GM18873 (cell line): Measurements from ENCODE around the gene TPP1.
A peak's percentile ranks its signal among the peaks of the same experiment; 100 is the strongest.

Experiments
- ATAC-seq: cut with Tn5 transposase; IDR thresholded peaks from one replicate; pipeline ENCODE4 v1.9.1; 2021; ENCODE audit warnings: mild to moderate bottlenecking, moderate library complexity, moderate number of reproducible peaks; ENCODE audit not compliant: unreplicated experiment, low FRiP score

TPP1 gene

GRCh38 chr11:6629892-6630631 lies 10.8 kb upstream of the TPP1 start:
- no peak for ATAC-seq

GRCh38 chr11:6629573-6629891 lies 10.3 kb upstream of the TPP1 start:
- no peak for ATAC-seq

GRCh38 chr11:6628526-6628925 lies 9.3 kb upstream of the TPP1 start:
- no peak for ATAC-seq

- ATAC-seq, result peak; percentile 82
Observed at GRCh38 chr11:6627762-6628241, 8.6 kb upstream of the TPP1 start.

- ATAC-seq, result no peak
Observed at GRCh38 chr11:6626971-6627761, 7.9 kb upstream of the TPP1 start.

GRCh38 chr11:6625832-6626420 lies 6.7 kb upstream of the TPP1 start:
- no peak for ATAC-seq

- ATAC-seq, result no peak
Observed at GRCh38 chr11:6625156-6625831, 6.1 kb upstream of the TPP1 start.

GRCh38 chr11:6623391-6624363 lies 4.5 kb upstream of the TPP1 start:
- no peak for ATAC-seq

GRCh38 chr11:6622261-6623171 lies 3.3 kb upstream of the TPP1 start:
- ATAC-seq, result no peak

GRCh38 chr11:6621711-6622211 lies 2.5 kb upstream of the TPP1 start:
- ATAC-seq, result no peak

- no peak for ATAC-seq
Observed at GRCh38 chr11:6620636-6621035, 1.4 kb upstream of the TPP1 start.

- ATAC-seq, result no peak
Observed at GRCh38 chr11:6618117-6619003, 862 bp downstream of the TPP1 start.

GRCh38 chr11:6617315-6617781 lies 1.9 kb downstream of the TPP1 start:
- ATAC-seq, result no peak

GRCh38 chr11:6616596-6617250 lies 2.5 kb downstream of the TPP1 start:
- no peak for ATAC-seq

GRCh38 chr11:6615882-6616585 lies 3.2 kb downstream of the TPP1 start:
- no peak for ATAC-seq

- no peak for ATAC-seq
Observed at GRCh38 chr11:6615046-6615445, 4.2 kb downstream of the TPP1 start.
